HG02884 (cell line): Measurements from ENCODE around the gene APCDD1.
"Not testable (repeated sequence)": the region's sequence is repeated elsewhere in the genome, so short reads cannot be mapped to it uniquely, and the experiment has no call there.

Experiments used
- ATAC-seq: cut with Tn5 transposase; IDR thresholded peaks from one replicate; pipeline ENCODE4 v1.9.1; 2021; ENCODE audit warnings: mild to moderate bottlenecking, moderate library complexity; ENCODE audit not compliant: unreplicated experiment

The APCDD1 gene

GRCh38 chr18:10487154-10487553 lies 32.7 kb downstream of the APCDD1 start:
- no peak for ATAC-seq

GRCh38 chr18:10488017-10488416 lies 33.6 kb downstream of the APCDD1 start:
- no peak for ATAC-seq

GRCh38 chr18:10490401-10491165 lies 36.1 kb downstream of the APCDD1 start:
- ATAC-seq: peak; percentile 98

- no peak for ATAC-seq
These were observed 41.5 kb downstream of the APCDD1 start for GRCh38 chr18:10495936-10496335.

- no peak for ATAC-seq
These were observed 42.8 kb downstream of the APCDD1 start for GRCh38 chr18:10497206-10497749.

GRCh38 chr18:10499230-10499629 lies 44.8 kb downstream of the APCDD1 start:
- ATAC-seq: no peak

GRCh38 chr18:10500038-10500437 lies 45.6 kb downstream of the APCDD1 start:
- ATAC-seq: no peak

GRCh38 chr18:10504723-10505122 lies 50.3 kb downstream of the APCDD1 start:
- no peak for ATAC-seq

- ATAC-seq: not testable (repeated sequence)
These were observed 51.5 kb downstream of the APCDD1 start for GRCh38 chr18:10505892-10506291.

- ATAC-seq: no peak
These were observed 54.2 kb downstream of the APCDD1 start for GRCh38 chr18:10508591-10508990.

GRCh38 chr18:10511236-10511635 lies 56.8 kb downstream of the APCDD1 start:
- no peak for ATAC-seq

- no peak for ATAC-seq
These were observed 59.6 kb downstream of the APCDD1 start for GRCh38 chr18:10514082-10514481.

- ATAC-seq: no peak
These were observed 60.2 kb downstream of the APCDD1 start for GRCh38 chr18:10514601-10515000.

GRCh38 chr18:10515456-10515855 lies 61.0 kb downstream of the APCDD1 start:
- ATAC-seq: no peak

- ATAC-seq: no peak
These were observed 61.6 kb downstream of the APCDD1 start for GRCh38 chr18:10516078-10516477.

- no peak for ATAC-seq
These were observed 64.3 kb downstream of the APCDD1 start for GRCh38 chr18:10518595-10519255.

- no peak for ATAC-seq
These were observed 64.9 kb downstream of the APCDD1 start for GRCh38 chr18:10519366-10519765.

- ATAC-seq: peak; percentile 72
These were observed 65.8 kb downstream of the APCDD1 start for GRCh38 chr18:10519999-10520935.

GRCh38 chr18:10521566-10521965 lies 67.1 kb downstream of the APCDD1 start:
- no peak for ATAC-seq

GRCh38 chr18:10522574-10522973 lies 68.1 kb downstream of the APCDD1 start:
- ATAC-seq: no peak

- ATAC-seq: no peak
These were observed 69.1 kb downstream of the APCDD1 start for GRCh38 chr18:10523544-10523943.
